Heart right ventricle (tissue), 16 donors: ENCODE measurements around the gene ABCG5. TPM values are rescaled to one million over a fixed set of nuclear protein-coding genes. Genes with fewer than 3 reads are reported as not detected.

Experiments used
- ATAC-seq, 8 donors: fragments of 200-7000 bp; cut with Tn5 transposase; one replicate each; pipeline ENCODE4 v1.9.1; 2020; ENCODE audit warnings: mild to moderate bottlenecking in 8 of 8, moderate library complexity in 8 of 8, moderate number of reproducible peaks in 1 of 8
- DNase-seq, 2 donors: peaks; one replicate each; pipeline ENCODE4 v3.0.0-alpha.2; 2020
- H3K27ac ChIP-seq, 10 donors: fragments of 200-600 bp; sonication (generic) in 2 of 10; one replicate each; pipeline versions ENCODE4 v1.5.0 to v1.8.0; 2020 to 2022; ENCODE audit warnings: mild to moderate bottlenecking in 3 of 10
- H3K27me3 ChIP-seq, 7 donors: fragments of 200-600 bp; one replicate each; pipeline ENCODE4 v1.8.0; 2021 to 2022; ENCODE audit warnings: mild to moderate bottlenecking in 2 of 7
- H3K36me3 ChIP-seq, 9 donors: fragments of 200-600 bp; sonication (generic) in 1 of 9; one replicate each; pipeline versions ENCODE4 v1.5.0 to v1.8.0; 2020 to 2022; ENCODE audit warnings: mild to moderate bottlenecking in 2 of 9
- H3K4me1 ChIP-seq, 9 donors: fragments of 200-600 bp; sonication (generic) in 1 of 9; one replicate each; pipeline versions ENCODE4 v1.5.0 to v1.8.0; 2020 to 2022; ENCODE audit warnings: mild to moderate bottlenecking in 4 of 9
- H3K4me3 ChIP-seq, 10 donors: fragments of 200-600 bp; sonication (generic) in 2 of 10; one replicate each; pipeline versions ENCODE4 v1.5.0 to v1.8.0; 2020 to 2022; ENCODE audit warnings: mild to moderate bottlenecking in 7 of 10, moderate library complexity in 2 of 10
- H3K9me3 ChIP-seq, 11 donors: fragments of 200-600 bp in 10 of 11; sonication (generic) in 2 of 11; one replicate each; pipeline versions ENCODE4 v1.5.0 to v1.8.0; 2013 to 2022; ENCODE audit warnings: mild to moderate bottlenecking in 2 of 11, control low read depth in 1 of 11, moderate library complexity in 1 of 11
- WGBS, 2 donors: extraction: QIAGEN DNeasy Blood & Tissue Kit; methylation state at CpG; one replicate each; pipeline ENCODE4 v1.1.7; 2013; ENCODE audit warnings: inconsistent platforms in 1 of 2; 5-methylcytosine and 5-hydroxymethylcytosine counted together
- intact Hi-C, 10 donors: fragments of 100-400 bp; cut with DNase I; formaldehyde crosslinking; loops; one replicate each; pipeline versions ENCODE4 v1.11.1 to v1.14.2; 2022
- long read RNA-seq, 3 donors: library from polyadenylated mRNA; unstranded; transcript quantifications; one replicate each; pipeline ENCODE4 v2.0.0, GENCODE V29; 2020 to 2021
- polyA plus RNA-seq, 2 donors: library from polyadenylated mRNA; stranded (reverse); fragments of 200-250 nt; gene quantifications; one replicate each; pipeline ENCODE4 v1.2.3, GENCODE V29; 2013
- total RNA-seq, 10 donors: library from RNA; stranded (reverse); fragmentation: NEBNext Ultra II Directional in 3 of 10; extraction: Animal tissue kit (Norgen Biotek cat#: 25700) in 3 of 10; gene quantifications; one replicate each; pipeline versions ENCODE4 v1.2.1 to v1.2.4, GENCODE V29; 2021 to 2023
- TF ChIP-seq, protein P1 (sequence below), 9 donors: fragments of 200-600 bp; sonication (generic) in 2 of 9; IDR thresholded peaks; one replicate each; pipeline versions ENCODE4 v1.5.0 to v1.8.0; 2021 to 2022; ENCODE audit warnings: antibody characterized with exemption in 9 of 9, mild to moderate bottlenecking in 5 of 9, moderate library complexity in 1 of 9
- donor health status: Arrhythmogenic right ventricular cardiomyopathy.
- donor health status: ischemic (EF 13 %, LVEDD 7.1; RV severe dilation, severe dysfunction).
- donor health status: healthy with polysubstance abuse.
- donor health status: DM: no; HTN: yes; CAD: no.
- donor health status: DM: no; HTN: no; CAD: no.
- donor health status: ischemic (EF 25% LVEDD 6.9; RV normal size, moderate dysfunction).
- donor health status: ischemic (EF 25% LVEDD 5.7; RV mildly dilated, moderate dysfunction).
- donor health status: healthy.
- donor health status: DM: yes; HTN: yes; CAD: no.
- donor health status: Ischemic cardiomyopathy.
- donor health status: ischemic (EF 35%, LVEDD 5.7; RV mildly dilated, moderate dysfunction).
- donor health status: nonischemic (EF 11% LVEDD 7.7; RV severe dilation, severe dysfunction).
- donor health status: DM: yes; HTN: yes; CAD: no.
- donor health status: PGD.
- donor health status: ischemic (EF 29% LVEDD 5.4; RV normal size, mild dysfunction).
- donor health status: nonischemic (EF 23%, LVEDD 6.1; RV moderate dilation, normal function).

The ABCG5 gene
- total RNA-seq = under 1 TPM in 1 of 10 donors, not detected in 9; 0.13 TPM
- polyA plus RNA-seq = not detected
- long read RNA-seq, donor 1 = 0 reads
- long read RNA-seq, donor 2 = 0 reads
- long read RNA-seq, donor 3 = 0 reads

GRCh38 chr2:43838560-43839267, at the start of gene ABCG5, which contains the start of gene ABCG8:
ABCG5 (minus strand) TSS chr2:43838839; CDS start chr2:43838679, 160 bp downstream.
ABCG8 (plus strand) TSS chr2:43838971; CDS start chr2:43839054, 83 bp downstream.
- Histone ChIP-seq H3K36me3 (no peaks in the 10 kb centered on the region), H3K27ac (no peak within 1 kb of the TSS), H3K4me3 (no peak within 1 kb of the TSS), H3K9me3 (no peaks in the 10 kb centered on the region), H3K27me3 (peaks cover 0 to 15% (median 0%) of the 10 kb centered on the region in 7 donors), H3K4me1 (no peaks in the 10 kb centered on the region)
- WGBS, 2 donors = 67 to 68% methylated on average over 20 of the region's 20 CpGs
- intact Hi-C loops = no loop called here
- ATAC-seq (peak in 3 of 8 donors; percentile 25 to 38 (median 31)), DNase-seq (no peak)
- TF ChIP-seq, protein P1, sequence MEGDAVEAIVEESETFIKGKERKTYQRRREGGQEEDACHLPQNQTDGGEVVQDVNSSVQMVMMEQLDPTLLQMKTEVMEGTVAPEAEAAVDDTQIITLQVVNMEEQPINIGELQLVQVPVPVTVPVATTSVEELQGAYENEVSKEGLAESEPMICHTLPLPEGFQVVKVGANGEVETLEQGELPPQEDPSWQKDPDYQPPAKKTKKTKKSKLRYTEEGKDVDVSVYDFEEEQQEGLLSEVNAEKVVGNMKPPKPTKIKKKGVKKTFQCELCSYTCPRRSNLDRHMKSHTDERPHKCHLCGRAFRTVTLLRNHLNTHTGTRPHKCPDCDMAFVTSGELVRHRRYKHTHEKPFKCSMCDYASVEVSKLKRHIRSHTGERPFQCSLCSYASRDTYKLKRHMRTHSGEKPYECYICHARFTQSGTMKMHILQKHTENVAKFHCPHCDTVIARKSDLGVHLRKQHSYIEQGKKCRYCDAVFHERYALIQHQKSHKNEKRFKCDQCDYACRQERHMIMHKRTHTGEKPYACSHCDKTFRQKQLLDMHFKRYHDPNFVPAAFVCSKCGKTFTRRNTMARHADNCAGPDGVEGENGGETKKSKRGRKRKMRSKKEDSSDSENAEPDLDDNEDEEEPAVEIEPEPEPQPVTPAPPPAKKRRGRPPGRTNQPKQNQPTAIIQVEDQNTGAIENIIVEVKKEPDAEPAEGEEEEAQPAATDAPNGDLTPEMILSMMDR (IDR thresholded peaks at IDR 0.05) = no peak

DNA sequence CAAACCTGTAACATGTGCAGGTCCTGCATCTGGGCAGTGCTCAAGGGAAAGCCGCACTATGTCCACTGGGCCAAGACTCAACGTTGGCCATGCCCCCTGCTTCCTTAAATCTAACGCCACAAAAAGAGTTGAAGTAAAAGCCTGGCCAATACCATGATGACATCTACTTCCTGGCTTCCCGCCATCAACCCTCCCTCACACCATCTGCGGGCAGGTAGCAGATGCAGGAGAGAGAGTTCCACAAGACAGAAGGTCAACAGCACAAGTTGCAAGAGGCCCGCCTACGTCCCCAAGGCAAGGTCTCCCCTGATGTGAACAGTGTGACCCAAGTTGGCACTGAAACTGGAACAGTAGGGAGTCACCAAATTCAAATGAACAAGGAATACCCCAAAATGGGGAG, 48.5 kb upstream of the ABCG5 start:
- Histone ChIP-seq H3K4me3 (no peak overlapping the region), H3K27ac (no peak overlapping the region), H3K4me1 (no peaks in the 10 kb centered on the region), H3K36me3 (peaks cover 0 to 73% (median 34%) of the 10 kb centered on the region in 9 donors), H3K27me3 (no peaks in the 10 kb centered on the region), H3K9me3 (no peaks in the 10 kb centered on the region)
- TF ChIP-seq, protein P1 (IDR thresholded peaks at IDR 0.05) = no peak
- ATAC-seq (no peak), DNase-seq (no peak)
- 86 to 94% methylated on average over 7 of the region's 7 CpGs for WGBS, 2 donors
- intact Hi-C loops = loop anchor here in 1 of 10 donors (10.0 kb wide), 1 partner anchor 272 kb away; no protein-coding TSS in a partner anchor

DNA sequence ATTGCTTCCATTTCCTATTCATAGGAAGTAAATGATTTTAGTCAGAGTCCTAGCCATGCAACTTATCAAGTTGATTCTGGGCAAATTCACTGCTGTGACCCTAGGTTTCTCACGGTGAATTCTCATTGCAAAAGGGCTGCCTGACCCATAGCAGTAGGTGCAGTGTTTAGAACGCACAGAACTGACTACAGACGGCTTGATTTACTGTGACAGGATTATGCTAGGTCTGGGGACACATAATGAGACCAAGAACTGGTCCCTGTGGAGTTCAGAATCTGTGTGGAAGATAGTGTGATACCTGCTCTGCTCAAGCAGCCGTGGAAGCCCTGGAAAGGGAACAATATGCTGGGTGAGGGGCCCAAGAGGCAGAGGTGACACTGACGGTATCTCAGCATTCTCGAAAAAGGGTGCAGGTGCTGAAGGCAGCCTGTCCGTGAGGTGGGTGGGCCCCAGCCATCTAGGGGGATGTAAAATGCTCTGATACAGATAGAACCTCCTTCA, 46.5 kb upstream of the ABCG5 start:
- Histone ChIP-seq H3K9me3 (no peaks in the 10 kb centered on the region), H3K27me3 (no peaks in the 10 kb centered on the region), H3K36me3 (peaks cover 0 to 53% (median 26%) of the 10 kb centered on the region in 9 donors), H3K27ac (no peak overlapping the region), H3K4me1 (no peaks in the 10 kb centered on the region), H3K4me3 (no peak overlapping the region)
- no peak for ATAC-seq
- 88 to 89% methylated on average over 7 of the region's 7 CpGs for WGBS, 2 donors
- no peak for DNase-seq
- TF ChIP-seq, protein P1 (IDR thresholded peaks at IDR 0.05) = no peak
- intact Hi-C loops = loop anchor here in 1 of 10 donors (10.0 kb wide), 1 partner anchor 270 kb away; no protein-coding TSS in a partner anchor

DNA sequence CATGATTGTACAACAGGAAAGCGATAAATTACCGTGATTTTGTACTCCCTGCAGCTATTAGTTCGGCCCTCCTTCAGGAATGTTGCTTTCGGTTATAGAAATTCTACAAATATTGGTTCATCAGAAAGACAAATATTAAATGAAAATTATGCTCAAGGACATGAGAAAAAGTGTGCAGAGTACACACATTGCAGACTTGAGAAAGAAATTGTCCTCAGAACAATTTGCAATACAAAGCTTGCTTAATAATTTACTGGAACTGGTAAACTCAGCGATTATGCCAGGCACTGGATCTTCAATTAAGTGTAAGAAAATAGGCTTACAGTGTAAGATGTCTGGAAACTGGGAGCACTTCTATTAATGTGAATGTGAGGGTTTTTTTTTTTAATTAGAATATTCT, 46.0 kb upstream of the ABCG5 start:
- H3K27ac ChIP-seq = no peak overlapping the region
- no peak overlapping the region for H3K4me3 ChIP-seq
- TF ChIP-seq, protein P1 (IDR thresholded peaks at IDR 0.05) = no peak
- no peaks in the 10 kb centered on the region for H3K9me3 ChIP-seq
- WGBS, 2 donors = 95% methylated on average over 5 of the region's 5 CpGs
- H3K27me3 ChIP-seq = no peaks in the 10 kb centered on the region
- DNase-seq (no peak), ATAC-seq (no peak)
- intact Hi-C loops = loop anchor here in 1 of 10 donors (10.0 kb wide), 1 partner anchor 270 kb away; no protein-coding TSS in a partner anchor
- H3K36me3 ChIP-seq = peaks cover 0 to 48% (median 25%) of the 10 kb centered on the region in 9 donors
- H3K4me1 ChIP-seq = no peaks in the 10 kb centered on the region
